HFF-Myc (cell line): Measurements from ENCODE around the gene PAGE1.

Experiments
- DNase-seq: peaks from one replicate; pipeline ENCODE4 v3.0.0-alpha.2; 2011; ENCODE audit warnings: low read depth; ENCODE audit errors: extremely low read depth
- H3K4me3 ChIP-seq: replicated peaks from 2 replicates; pipeline ENCODE4 v1.5.1; 2011; ENCODE audit warnings: low read depth, mild to moderate bottlenecking, control low read depth, low read length
- TF ChIP-seq, protein P1 (sequence below): IDR thresholded peaks from 2 replicates; pipeline ENCODE4 v1.5.1; 2012; ENCODE audit warnings: mild to moderate bottlenecking, low read depth, low read length, control low read depth; ENCODE audit errors: missing control alignments

PAGE1 gene

DNA sequence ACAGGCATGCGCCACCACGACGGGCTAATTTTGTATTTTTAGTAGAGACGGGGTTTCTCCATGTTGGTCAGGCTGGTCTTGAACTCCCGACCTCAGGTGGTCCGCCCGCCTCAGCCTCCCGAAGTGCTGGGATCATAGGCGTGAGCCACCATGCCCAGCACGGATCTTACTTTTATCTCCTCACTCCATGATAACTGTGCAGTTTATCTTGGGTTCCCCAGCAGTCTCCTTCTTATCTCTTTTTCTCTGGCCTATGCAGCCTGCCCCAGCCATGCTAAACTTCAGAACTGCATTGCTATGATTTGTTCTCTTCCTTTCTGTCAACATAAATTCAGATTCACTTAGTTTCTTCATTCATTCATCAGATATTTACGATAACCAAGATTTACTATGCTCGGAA lies 22.4 kb downstream of the PAGE1 start:
- H3K4me3 ChIP-seq, result no peak overlapping the region
- TF ChIP-seq, protein P1, sequence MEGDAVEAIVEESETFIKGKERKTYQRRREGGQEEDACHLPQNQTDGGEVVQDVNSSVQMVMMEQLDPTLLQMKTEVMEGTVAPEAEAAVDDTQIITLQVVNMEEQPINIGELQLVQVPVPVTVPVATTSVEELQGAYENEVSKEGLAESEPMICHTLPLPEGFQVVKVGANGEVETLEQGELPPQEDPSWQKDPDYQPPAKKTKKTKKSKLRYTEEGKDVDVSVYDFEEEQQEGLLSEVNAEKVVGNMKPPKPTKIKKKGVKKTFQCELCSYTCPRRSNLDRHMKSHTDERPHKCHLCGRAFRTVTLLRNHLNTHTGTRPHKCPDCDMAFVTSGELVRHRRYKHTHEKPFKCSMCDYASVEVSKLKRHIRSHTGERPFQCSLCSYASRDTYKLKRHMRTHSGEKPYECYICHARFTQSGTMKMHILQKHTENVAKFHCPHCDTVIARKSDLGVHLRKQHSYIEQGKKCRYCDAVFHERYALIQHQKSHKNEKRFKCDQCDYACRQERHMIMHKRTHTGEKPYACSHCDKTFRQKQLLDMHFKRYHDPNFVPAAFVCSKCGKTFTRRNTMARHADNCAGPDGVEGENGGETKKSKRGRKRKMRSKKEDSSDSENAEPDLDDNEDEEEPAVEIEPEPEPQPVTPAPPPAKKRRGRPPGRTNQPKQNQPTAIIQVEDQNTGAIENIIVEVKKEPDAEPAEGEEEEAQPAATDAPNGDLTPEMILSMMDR, result no peak
- no peak for DNase-seq

DNA sequence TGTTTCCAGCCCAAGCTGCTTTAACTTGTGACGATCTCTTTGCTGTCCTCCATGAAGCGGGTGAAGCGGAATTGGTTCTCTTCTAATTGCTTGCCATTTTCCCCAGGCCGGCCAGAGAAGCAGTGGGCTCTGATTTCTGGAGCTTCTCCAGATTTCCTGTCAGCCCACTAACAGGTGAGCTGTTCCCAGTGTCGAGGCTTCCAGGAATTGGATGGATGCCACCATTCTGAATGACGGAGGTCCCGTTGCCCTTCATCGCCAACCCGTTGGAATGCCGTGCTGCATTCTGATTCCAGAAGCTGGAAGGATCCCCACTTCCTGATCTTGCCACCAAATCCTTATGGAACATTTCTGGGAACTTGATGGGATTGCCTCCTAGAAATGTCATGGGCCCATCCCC lies 31.0 kb downstream of the PAGE1 start:
- DNase-seq, result no peak
- TF ChIP-seq, protein P1, result no peak
- no peak overlapping the region for H3K4me3 ChIP-seq

DNA sequence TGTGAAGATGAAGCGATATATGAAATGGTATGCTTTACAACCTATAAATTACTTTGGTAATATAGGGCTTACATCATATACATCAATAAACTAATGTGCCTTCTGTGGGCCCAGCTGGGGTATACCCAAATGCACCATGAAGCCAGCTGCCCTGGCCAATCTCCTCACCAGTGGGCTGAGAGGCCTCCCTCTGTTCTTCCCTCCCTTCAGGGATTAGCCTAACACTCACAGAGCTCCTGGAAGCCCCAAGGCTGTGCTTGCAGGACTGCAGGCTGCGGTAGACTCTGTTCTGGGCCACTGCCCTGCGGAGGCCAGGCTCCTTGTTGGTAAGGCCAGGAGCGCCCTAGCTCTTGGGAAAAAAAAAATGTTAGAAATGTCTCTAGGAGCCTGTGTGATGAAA lies 33.9 kb downstream of the PAGE1 start:
- no peak for DNase-seq
- H3K4me3 ChIP-seq, result no peak overlapping the region
- TF ChIP-seq, protein P1, result no peak

DNA sequence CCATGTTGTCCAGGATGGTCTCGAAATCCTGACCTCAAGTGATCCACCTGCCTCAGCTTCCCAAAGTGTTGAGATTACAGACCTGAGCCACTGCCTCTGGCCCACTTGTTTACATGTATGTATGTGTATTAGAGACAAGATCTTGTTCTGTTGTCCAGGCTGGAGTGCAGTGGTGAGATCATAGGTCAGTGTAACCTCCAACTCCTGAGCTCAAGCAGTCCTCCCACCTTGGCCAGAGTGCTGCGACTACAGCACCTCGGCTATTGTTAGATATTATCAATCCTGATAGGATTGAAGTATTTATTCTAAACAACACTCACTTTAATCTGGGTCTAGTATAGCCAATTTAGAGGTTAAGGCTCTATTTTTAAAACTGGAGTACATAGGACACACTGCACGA lies 36.0 kb downstream of the PAGE1 start:
- no peak for DNase-seq
- TF ChIP-seq, protein P1, result no peak
- no peak overlapping the region for H3K4me3 ChIP-seq

DNA sequence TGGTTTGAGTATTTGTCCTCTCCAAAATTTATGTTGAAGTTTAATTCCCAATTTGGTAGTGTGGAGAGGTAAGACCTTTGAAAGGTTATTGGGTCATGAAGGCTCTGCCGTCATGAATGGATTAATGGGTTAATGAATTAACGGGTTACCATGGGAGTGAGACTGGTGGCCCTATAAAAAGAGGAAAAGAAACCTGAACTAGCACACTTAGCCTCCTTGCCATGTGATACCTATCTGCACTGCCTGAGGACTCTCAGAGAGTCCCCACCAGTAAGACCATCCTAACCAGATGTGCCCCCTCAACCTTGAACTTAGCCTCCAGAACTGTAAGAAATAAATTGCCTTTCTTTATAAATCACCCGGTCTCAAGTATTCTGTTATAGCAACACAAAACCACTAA lies 39.3 kb downstream of the PAGE1 start:
- TF ChIP-seq, protein P1, result no peak
- no peak for DNase-seq
- no peak overlapping the region for H3K4me3 ChIP-seq

DNA sequence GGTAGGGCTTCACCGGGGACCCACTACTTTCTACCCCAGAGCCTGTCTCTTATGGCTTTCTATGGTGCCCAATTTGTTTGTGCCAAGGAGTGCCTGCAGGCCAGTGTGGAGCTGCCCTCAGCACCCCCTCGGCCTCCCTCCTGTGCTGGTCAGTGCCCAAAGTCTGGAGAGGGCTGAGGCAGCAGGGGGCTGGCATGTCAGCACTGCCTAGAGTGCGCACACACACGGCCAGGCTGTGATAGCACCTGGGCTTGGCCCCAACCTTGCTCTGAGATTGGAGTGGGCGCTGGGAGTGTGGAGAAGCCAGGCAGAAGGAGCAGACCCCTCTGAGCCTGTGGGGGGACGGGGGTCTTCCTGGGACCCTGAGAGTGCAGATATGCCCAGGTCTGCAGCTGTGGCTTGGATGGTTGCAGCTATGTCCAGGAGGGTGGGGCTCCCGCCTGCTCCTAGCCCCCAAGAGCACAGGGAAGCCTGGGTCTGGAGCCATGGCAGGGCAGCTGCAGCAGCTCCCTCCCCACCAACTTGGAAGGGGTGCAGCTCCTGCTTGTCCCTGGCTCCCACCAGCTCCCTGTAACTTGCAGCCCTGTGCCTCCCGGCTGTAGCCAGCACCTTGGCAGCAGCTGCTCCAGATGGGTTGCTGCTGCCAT lies 50.7 kb downstream of the PAGE1 start:
- TF ChIP-seq, protein P1, result no peak
- no peak overlapping the region for H3K4me3 ChIP-seq
- no peak for DNase-seq
